Natural killer cell (primary cell): Measurements from ENCODE around the gene TXNDC11. TPM values are rescaled to one million over a fixed set of nuclear protein-coding genes. Genes with fewer than 3 reads are reported as not detected.
A peak's percentile ranks its signal among the peaks of the same experiment; 100 is the strongest.

Experiments
- ATAC-seq, 3 donors: fragments of 150-1000 bp in 2 of 3; fragments of 200-7000 bp in 1 of 3; cut with Tn5 transposase; 1 replicate in 1 of 3; 2 replicates in 2 of 3; pipeline ENCODE4 v1.10.0; 2021; ENCODE audit warnings: mild to moderate bottlenecking in 2 of 3, moderate library complexity in 2 of 3
- DNase-seq, 2 donors: peaks; one replicate each; pipeline versions ENCODE4 v3.0.0 to v3.0.0-alpha.2; 2013 to 2021; ENCODE audit warnings: mixed read lengths in 1 of 2
- H3K27ac ChIP-seq: one replicate; pipeline ENCODE4 v1.5.1; 2013; ENCODE audit warnings: mild to moderate bottlenecking, low read length
- H3K27me3 ChIP-seq: one replicate; pipeline ENCODE4 v1.6.1; 2013; ENCODE audit warnings: low read length; ENCODE audit not compliant: control insufficient read depth, insufficient read depth
- H3K36me3 ChIP-seq: one replicate; pipeline ENCODE4 v1.6.1; 2013; ENCODE audit warnings: low read length; ENCODE audit not compliant: control insufficient read depth, insufficient read depth
- H3K4me1 ChIP-seq: one replicate; pipeline ENCODE4 v1.6.1; 2013; ENCODE audit warnings: low read length; ENCODE audit not compliant: control insufficient read depth, insufficient read depth
- H3K4me3 ChIP-seq: one replicate; pipeline ENCODE4 v1.5.1; 2013; ENCODE audit warnings: low read length
- H3K9me3 ChIP-seq: one replicate; pipeline ENCODE4 v1.6.1; 2013; ENCODE audit warnings: low read length; ENCODE audit not compliant: control insufficient read depth, insufficient read depth
- H3K27ac Mint-ChIP-seq, 2 donors: one replicate each; pipeline ENCODE4 v1.8.0; 2022; ENCODE audit warnings: mild to moderate bottlenecking in 2 of 2, mixed read lengths in 2 of 2, moderate library complexity in 1 of 2
- H3K27me3 Mint-ChIP-seq, 2 donors: one replicate each; pipeline ENCODE4 v1.8.0; 2022; ENCODE audit warnings: low read depth in 2 of 2, mixed read lengths in 2 of 2
- H3K36me3 Mint-ChIP-seq: one replicate; pipeline ENCODE4 v1.8.0; 2022; ENCODE audit warnings: mixed read lengths
- H3K4me1 Mint-ChIP-seq, 2 donors: one replicate each; pipeline ENCODE4 v1.8.0; 2022; ENCODE audit warnings: mixed read lengths in 2 of 2
- H3K4me3 Mint-ChIP-seq: one replicate; pipeline ENCODE4 v1.8.0; 2022; ENCODE audit warnings: mild to moderate bottlenecking, moderate library complexity, mixed read lengths
- H3K9me3 Mint-ChIP-seq, 2 donors: one replicate each; pipeline ENCODE4 v1.8.0; 2022; ENCODE audit warnings: mixed read lengths in 2 of 2
- WGBS: methylation state at CpG from one replicate; pipeline ENCODE4 v1.1.7; 2013; ENCODE audit warnings: missing lambda C conversion rate; ENCODE audit not compliant: insufficient coverage; 5-methylcytosine and 5-hydroxymethylcytosine counted together
- intact Hi-C: fragments of 100-400 bp; cut with micrococcal nuclease; formaldehyde crosslinking; loops from one replicate; pipeline ENCODE4 v1.14.2; 2022
- total RNA-seq, 4 donors: library from RNA; stranded (reverse); fragments of 120-200 nt in 1 of 4; gene quantifications; one replicate each; pipeline versions ENCODE4 v1.2.3 to v1.2.4, GENCODE V29; 2013 to 2022
- TF ChIP-seq, protein P1 (sequence below): fragments of 200-600 bp; IDR thresholded peaks from one replicate; pipeline ENCODE4 v1.8.0; 2022; ENCODE audit warnings: antibody characterized with exemption

The TXNDC11 gene
- total RNA-seq, 3 donors from 2014 or later (not counting 1 experiment from before 2014, with no cell fraction given) = 63.4 to 99.2 (median 68.9) TPM

DNA sequence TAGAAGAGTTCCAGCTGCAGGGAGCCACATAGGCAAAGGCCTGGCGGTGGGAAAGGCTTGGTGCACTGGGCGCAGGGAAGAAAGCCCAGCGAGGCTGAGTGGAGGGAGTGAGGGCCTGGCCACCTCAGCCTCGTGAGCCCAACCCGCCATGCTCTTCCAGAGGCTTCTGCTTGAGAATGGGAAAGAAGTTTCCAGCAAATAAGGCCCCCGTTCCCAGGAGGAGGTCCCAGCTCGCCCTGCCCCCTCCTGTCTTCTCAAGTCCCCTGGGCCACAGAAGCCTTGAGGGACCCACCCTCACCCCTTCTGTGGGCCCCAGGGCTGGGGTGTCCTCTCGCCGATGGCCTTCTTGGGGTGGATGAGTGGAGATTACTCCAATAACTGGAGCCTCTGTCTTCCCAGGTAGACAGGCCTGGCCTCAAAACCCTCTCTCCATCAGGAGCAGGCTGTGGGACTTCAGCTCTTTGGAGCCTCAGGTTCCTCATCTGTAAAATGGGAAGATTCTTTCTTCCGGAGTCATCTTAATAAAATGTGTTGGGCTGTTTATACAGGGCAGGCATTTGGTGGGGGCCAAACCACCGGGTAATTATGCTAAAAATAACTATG, 75.3 kb downstream of the TXNDC11 start:
- Histone ChIP-seq H3K36me3 (no peaks in the 10 kb centered on the region), H3K9me3 (no peaks in the 10 kb centered on the region), H3K4me1 (peaks cover 52% of the 10 kb centered on the region), H3K4me3 (no peak overlapping the region), H3K27ac (no peak overlapping the region), H3K27me3 (peaks cover 6% of the 10 kb centered on the region)
- Mint-ChIP-seq H3K4me1 (peaks cover 14 to 31% of the 10 kb centered on the region in 2 donors), H3K4me3 (peak overlapping the region; percentile 76), H3K36me3 (no peaks in the 10 kb centered on the region), H3K9me3 (no peaks in the 10 kb centered on the region), H3K27me3 (peaks cover 0 to 4% of the 10 kb centered on the region in 2 donors), H3K27ac (peak overlapping the region in 1 of 2 donors; percentile 21)
- ATAC-seq = no peak
- WGBS = 92% methylated on average over 9 of the region's 11 CpGs
- intact Hi-C loops = no loop called here
- DNase-seq = peak in 1 of 2 donors; percentile 11
- TF ChIP-seq, protein P1, sequence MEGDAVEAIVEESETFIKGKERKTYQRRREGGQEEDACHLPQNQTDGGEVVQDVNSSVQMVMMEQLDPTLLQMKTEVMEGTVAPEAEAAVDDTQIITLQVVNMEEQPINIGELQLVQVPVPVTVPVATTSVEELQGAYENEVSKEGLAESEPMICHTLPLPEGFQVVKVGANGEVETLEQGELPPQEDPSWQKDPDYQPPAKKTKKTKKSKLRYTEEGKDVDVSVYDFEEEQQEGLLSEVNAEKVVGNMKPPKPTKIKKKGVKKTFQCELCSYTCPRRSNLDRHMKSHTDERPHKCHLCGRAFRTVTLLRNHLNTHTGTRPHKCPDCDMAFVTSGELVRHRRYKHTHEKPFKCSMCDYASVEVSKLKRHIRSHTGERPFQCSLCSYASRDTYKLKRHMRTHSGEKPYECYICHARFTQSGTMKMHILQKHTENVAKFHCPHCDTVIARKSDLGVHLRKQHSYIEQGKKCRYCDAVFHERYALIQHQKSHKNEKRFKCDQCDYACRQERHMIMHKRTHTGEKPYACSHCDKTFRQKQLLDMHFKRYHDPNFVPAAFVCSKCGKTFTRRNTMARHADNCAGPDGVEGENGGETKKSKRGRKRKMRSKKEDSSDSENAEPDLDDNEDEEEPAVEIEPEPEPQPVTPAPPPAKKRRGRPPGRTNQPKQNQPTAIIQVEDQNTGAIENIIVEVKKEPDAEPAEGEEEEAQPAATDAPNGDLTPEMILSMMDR = no peak

DNA sequence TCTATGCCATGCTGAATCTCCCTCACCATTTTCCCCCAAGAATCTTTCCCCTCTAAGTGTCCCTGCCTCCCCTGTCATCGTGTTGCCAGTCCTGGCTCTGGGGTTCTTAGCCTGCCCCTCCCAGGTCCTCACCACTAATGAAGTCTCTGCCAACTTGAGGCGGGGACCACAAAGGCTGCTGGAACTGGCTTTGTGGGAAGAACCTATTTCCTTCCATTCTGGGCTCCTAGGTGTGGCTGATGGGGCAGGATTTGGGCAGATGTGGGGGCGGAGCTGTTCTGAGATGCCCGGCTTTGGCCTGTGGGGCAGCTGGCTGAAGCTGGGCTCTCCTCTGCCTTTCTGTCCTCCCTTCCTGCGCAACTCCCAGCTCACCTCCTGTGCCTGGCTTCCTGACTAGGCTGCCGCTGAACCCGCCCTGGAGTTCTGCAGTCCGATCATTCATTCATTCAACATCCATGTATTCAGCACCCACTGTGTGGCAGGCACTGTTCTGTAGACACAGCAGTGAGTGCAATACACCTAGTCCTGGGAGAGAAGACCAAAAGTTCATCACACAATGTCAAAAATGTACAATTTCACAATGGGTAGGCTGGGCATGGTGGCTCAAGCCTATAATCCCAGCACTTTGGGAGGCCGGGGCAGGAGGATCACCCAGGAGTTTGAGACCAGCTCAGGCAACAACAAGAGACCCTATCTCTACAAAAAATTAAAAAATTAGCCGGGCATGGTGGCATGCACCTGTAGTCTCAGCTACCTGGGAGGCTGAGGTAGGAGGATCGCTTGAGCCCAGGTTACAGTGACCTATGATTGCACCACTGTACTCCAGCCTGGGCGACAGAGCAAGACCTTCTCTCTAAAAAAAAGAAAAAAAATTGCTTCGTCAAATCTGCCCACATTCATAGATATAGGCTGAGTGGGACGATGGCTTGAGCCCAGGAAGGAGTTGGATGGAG, 76.3 kb downstream of the TXNDC11 start:
- H3K4me1 Mint-ChIP-seq = peaks cover 14 to 26% of the 10 kb centered on the region in 2 donors
- DNase-seq = peak in 1 of 2 donors; percentile 17

DNA sequence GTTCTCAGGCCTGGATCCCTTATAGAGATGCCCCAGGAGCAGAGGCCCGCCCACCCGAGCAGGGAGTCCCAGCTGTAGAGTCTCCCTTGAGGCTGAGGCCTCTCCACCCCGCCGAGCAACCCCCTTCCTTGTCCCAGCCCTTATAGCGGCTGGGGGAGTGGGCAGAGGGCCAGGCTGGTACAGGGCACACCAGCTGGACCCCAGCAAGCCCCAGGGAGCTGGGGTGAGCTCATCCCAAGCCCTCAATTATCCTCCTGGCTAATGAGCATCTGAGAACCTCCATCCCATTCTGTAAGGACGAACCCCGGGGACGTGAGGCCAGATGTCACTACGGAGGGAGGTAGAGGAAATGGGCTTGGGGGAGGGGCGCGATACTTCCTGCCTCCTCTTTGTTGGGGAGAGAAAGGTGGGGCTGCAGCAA, 77.6 kb downstream of the TXNDC11 start:
- peaks cover 0 to 7% of the 10 kb centered on the region in 2 donors for H3K27me3 Mint-ChIP-seq
- intact Hi-C loops = no loop called here
- H3K4me3 ChIP-seq = no peak overlapping the region
- DNase-seq (peak in 1 of 2 donors; percentile 70), ATAC-seq (no peak)
- no peaks in the 10 kb centered on the region for H3K9me3 Mint-ChIP-seq
- H3K36me3 Mint-ChIP-seq = no peaks in the 10 kb centered on the region
- no peaks in the 10 kb centered on the region for H3K9me3 ChIP-seq
- H3K4me1 ChIP-seq = peaks cover 30% of the 10 kb centered on the region
- H3K4me1 Mint-ChIP-seq = peaks cover 14 to 17% of the 10 kb centered on the region in 2 donors
- H3K4me3 Mint-ChIP-seq = no peak overlapping the region
- WGBS = 24% methylated on average over 11 of the region's 11 CpGs
- peaks cover 6% of the 10 kb centered on the region for H3K27me3 ChIP-seq
- TF ChIP-seq, protein P1 = no peak
- H3K27ac Mint-ChIP-seq = no peak overlapping the region
- H3K36me3 ChIP-seq = no peaks in the 10 kb centered on the region
- H3K27ac ChIP-seq = no peak overlapping the region

More for the DNA sequence above, 76.3 kb downstream of the TXNDC11 start:
- Mint-ChIP-seq H3K36me3 (no peaks in the 10 kb centered on the region), H3K9me3 (no peaks in the 10 kb centered on the region), H3K27me3 (peaks cover 0 to 7% of the 10 kb centered on the region in 2 donors), H3K27ac (peak overlapping the region in 1 of 2 donors; percentile 26), H3K4me3 (peak overlapping the region; percentile 76)
- peaks cover 43% of the 10 kb centered on the region for H3K4me1 ChIP-seq
- H3K36me3 ChIP-seq = no peaks in the 10 kb centered on the region
- intact Hi-C loops = no loop called here
- no peaks in the 10 kb centered on the region for H3K9me3 ChIP-seq
- H3K4me3 ChIP-seq = no peak overlapping the region
- TF ChIP-seq, protein P1 = no peak
- 86% methylated on average over 12 of the region's 14 CpGs for WGBS
- peaks cover 6% of the 10 kb centered on the region for H3K27me3 ChIP-seq
- ATAC-seq = no peak
- H3K27ac ChIP-seq = no peak overlapping the region
